HCT116 (cell line): ENCODE data around the gene FTO. TPM values are rescaled to one million over a fixed set of nuclear protein-coding genes. Genes with fewer than 3 reads are reported as not detected.
A peak's percentile ranks its signal among the peaks of the same experiment; 100 is the strongest.

Experiments used
- ATAC-seq: fragments of 200-7000 bp; cut with Tn5 transposase; 2 replicates; pipeline ENCODE4 v1.9.1; 2020; ENCODE audit warnings: mild to moderate bottlenecking, moderate library complexity
- BruUV-seq: library from RNA; stranded (reverse); fragments of 400-500 nt; replicated peaks from 2 replicates; lab custom pipeline; 2021; lab: Mats Ljungman, UMichigan
- CTCF ChIA-PET: fragments of 300-600 bp; sonication (Branson Sonifier 250); formaldehyde crosslinking; loops from one replicate; lab custom pipeline; 2021; ENCODE audit warnings: antibody characterized with exemption; lab: Charles Lee
- POLR2A ChIA-PET: fragments of 300-600, 350-600 bp; sonication (Branson Sonifier 250); formaldehyde crosslinking; loops from one replicate; lab custom pipeline; 2021; ENCODE audit warnings: antibody characterized with exemption; lab: Charles Lee
- RAD21 ChIA-PET, 2 experiments: fragments of 300-600 bp; sonication (Branson Sonifier 250); formaldehyde crosslinking; loops; one replicate each; lab custom pipeline; 2023; ENCODE audit warnings: low total read pairs in 2 of 2; ENCODE audit not compliant: uncharacterized antibody in 2 of 2, unreplicated experiment in 2 of 2, low non-redundant PET in 1 of 2; lab: Charles Lee
- DNase-seq: peaks from one replicate; pipeline ENCODE4 v3.0.0-alpha.2; 2010; ENCODE audit warnings: low read depth, low spot score
- H2AFZ ChIP-seq: fragments of 200-600 bp; shearing (Covaris generic), sonication (generic); 2 replicates; pipeline ENCODE4 v1.6.1; 2017; ENCODE audit warnings: low read depth, mixed run types, mixed read lengths, antibody characterized with exemption, low read length; ENCODE audit not compliant: poor library complexity, severe bottlenecking
- H3K27ac ChIP-seq: 2 replicates; pipeline ENCODE4 v1.5.1; 2012; ENCODE audit warnings: low read depth, low read length
- H3K27me3 ChIP-seq: fragments of 200-600 bp; sonication (generic); 2 replicates; pipeline ENCODE4 v1.6.1; 2016; ENCODE audit warnings: mixed run types, low read length, mixed read lengths; ENCODE audit not compliant: insufficient read depth
- H3K36me3 ChIP-seq, 2 experiments: fragments of 200-500 bp in 1 of 2; fragments of 200-600 bp in 1 of 2; sonication (Bioruptor generic) in 1 of 2; sonication (generic) in 1 of 2; 2 replicates each; pipeline versions ENCODE4 v1.5.1 to v1.6.1; 2014 to 2016; ENCODE audit warnings: low read length in 2 of 2, inconsistent platforms in 1 of 2, mixed read lengths in 1 of 2, mixed run types in 1 of 2; ENCODE audit not compliant: insufficient read depth in 2 of 2, control insufficient read depth in 1 of 2
- H3K4me1 ChIP-seq, 2 experiments: fragments of 200-600 bp in 1 of 2; sonication (generic) in 1 of 2; 2 replicates each; pipeline versions ENCODE4 v1.5.1 to v1.6.1; 2012 to 2017; ENCODE audit warnings: low read length in 2 of 2, inconsistent platforms in 1 of 2, mild to moderate bottlenecking in 1 of 2, mixed read lengths in 1 of 2, mixed run types in 1 of 2, moderate library complexity in 1 of 2; ENCODE audit not compliant: insufficient read depth in 2 of 2, control insufficient read depth in 1 of 2
- H3K4me2 ChIP-seq: fragments of 200-600 bp; sonication (generic); 2 replicates; pipeline ENCODE4 v1.6.1; 2017; ENCODE audit warnings: mixed run types, low read length, mixed read lengths
- H3K4me3 ChIP-seq, 2 experiments: fragments of 200-600 bp in 1 of 2; sonication (generic) in 1 of 2; replicated peaks in 1 of 2; 2 replicates each; pipeline ENCODE4 v1.5.1; 2011 to 2016; ENCODE audit warnings: low read length in 2 of 2, control low read depth in 1 of 2, low read depth in 1 of 2, mild to moderate bottlenecking in 1 of 2, mixed read lengths in 1 of 2, mixed run types in 1 of 2
- H3K79me2 ChIP-seq: fragments of 200-600 bp; sonication (generic); 2 replicates; pipeline ENCODE4 v1.6.1; 2017; ENCODE audit warnings: mild to moderate bottlenecking, mixed run types, low read length, moderate library complexity, mixed read lengths; ENCODE audit not compliant: insufficient read depth
- H3K9ac ChIP-seq: fragments of 200-600 bp; sonication (generic); 2 replicates; pipeline ENCODE4 v1.6.1; 2016; ENCODE audit warnings: low read length, mixed read lengths
- H3K9me2 ChIP-seq: fragments of 200-600 bp; sonication (generic), shearing (Covaris generic); 2 replicates; pipeline ENCODE4 v1.6.1; 2017; ENCODE audit warnings: mixed run types, mild to moderate bottlenecking, moderate library complexity; ENCODE audit not compliant: insufficient read depth
- H3K9me3 ChIP-seq, 2 experiments: fragments of 200-500 bp in 1 of 2; fragments of 200-600 bp in 1 of 2; sonication (Bioruptor generic) in 1 of 2; sonication (generic) in 1 of 2; 2 replicates each; pipeline ENCODE4 v1.6.1; 2014 to 2017; ENCODE audit warnings: low read length in 2 of 2, mixed read lengths in 2 of 2, inconsistent platforms in 1 of 2, low read depth in 1 of 2, mild to moderate bottlenecking in 1 of 2, mixed run types in 1 of 2, moderate library complexity in 1 of 2; ENCODE audit not compliant: control insufficient read depth in 1 of 2, insufficient read depth in 1 of 2
- H4K20me1 ChIP-seq: fragments of 200-600 bp; sonication (generic), shearing (Covaris generic); 2 replicates; pipeline ENCODE4 v1.6.1; 2017; ENCODE audit warnings: mixed run types, mild to moderate bottlenecking, moderate library complexity; ENCODE audit not compliant: insufficient read depth
- CBX3 ChIP-seq: IDR thresholded peaks from 2 replicates; pipeline ENCODE4 v1.6.1; 2012; ENCODE audit warnings: low read depth
- CEBPB ChIP-seq: IDR thresholded peaks from 2 replicates; pipeline ENCODE4 v1.6.1; 2012; ENCODE audit warnings: low read depth
- ELF1 ChIP-seq: IDR thresholded peaks from 2 replicates; pipeline ENCODE4 v1.6.1; 2012; ENCODE audit warnings: low read depth, borderline replicate concordance
- EZH2 ChIP-seq: fragments of 200-600 bp; sonication (generic); IDR thresholded peaks from 2 replicates; pipeline ENCODE4 v1.6.1; 2017; ENCODE audit warnings: antibody characterized with exemption, mixed run types
- FOSL1 ChIP-seq: IDR thresholded peaks from 2 replicates; pipeline ENCODE4 v1.6.1; 2012; ENCODE audit warnings: low read depth
- JUND ChIP-seq: IDR thresholded peaks from 2 replicates; pipeline ENCODE4 v1.6.1; 2012
- POLR2A ChIP-seq: IDR thresholded peaks from 2 replicates; pipeline ENCODE4 v1.7.0; 2011; ENCODE audit warnings: borderline replicate concordance; ENCODE audit not compliant: insufficient read depth, insufficient read length; ENCODE audit errors: extremely low read depth
- POLR2AphosphoS5 ChIP-seq: IDR thresholded peaks from 2 replicates; pipeline ENCODE4 v1.6.1; 2011; ENCODE audit warnings: mild to moderate bottlenecking, low read depth, low read length, moderate library complexity
- RAD21 ChIP-seq: IDR thresholded peaks from 2 replicates; pipeline ENCODE4 v1.6.1; 2012; ENCODE audit warnings: low read depth, mild to moderate bottlenecking
- SIN3A ChIP-seq: IDR thresholded peaks from 2 replicates; pipeline ENCODE4 v1.6.1; 2012; ENCODE audit warnings: low read depth
- SP1 ChIP-seq: IDR thresholded peaks from 2 replicates; pipeline ENCODE4 v1.6.1; 2012; ENCODE audit warnings: low read depth
- TCF7L2 ChIP-seq: IDR thresholded peaks from 2 replicates; pipeline ENCODE4 v1.7.0; 2011; ENCODE audit warnings: borderline replicate concordance, inconsistent platforms; ENCODE audit not compliant: insufficient read depth, insufficient read length; ENCODE audit errors: extremely low read depth
- YY1 ChIP-seq: IDR thresholded peaks from 2 replicates; pipeline ENCODE4 v1.6.1; 2011; ENCODE audit warnings: low read length, low read depth, moderate library complexity, mild to moderate bottlenecking; ENCODE audit not compliant: insufficient replicate concordance; ENCODE audit errors: extremely low read depth
- ZFX ChIP-seq: fragments of 450-650 bp; IDR thresholded peaks from 2 replicates; pipeline ENCODE4 v1.6.1; 2017
- ZNF274 ChIP-seq: fragments of 200-500 bp; sonication (Bioruptor generic); IDR thresholded peaks from 2 replicates; pipeline ENCODE4 v1.6.1; 2014; ENCODE audit warnings: mild to moderate bottlenecking, low read depth, low read length, inconsistent platforms
- intact Hi-C: fragments of 100-400 bp; cut with micrococcal nuclease; formaldehyde crosslinking; loops from 2 replicates; pipeline ENCODE4 v1.10.0; 2022
- total RNA-seq: library from RNA; stranded (reverse); gene quantifications from one replicate; pipeline ENCODE4 v1.2.1, GENCODE V29; 2021; ENCODE audit not compliant: unreplicated experiment
- TF ChIP-seq, protein P1 (sequence below), 3 experiments: fragments of 200-600 bp in 1 of 3; sonication (generic) in 1 of 3; IDR thresholded peaks in 2 of 3; conservative IDR thresholded peaks in 1 of 3; 2 replicates each; pipeline ENCODE4 v1.5.1; 2012 to 2017; ENCODE audit warnings: low read depth in 2 of 3, low read length in 2 of 3, antibody characterized with exemption in 1 of 3, borderline replicate concordance in 1 of 3, control low read depth in 1 of 3, mild to moderate bottlenecking in 1 of 3, mixed read lengths in 1 of 3, mixed run types in 1 of 3, moderate library complexity in 1 of 3; ENCODE audit not compliant: insufficient read depth in 1 of 3
- TF ChIP-seq, protein P2 (sequence below): IDR thresholded peaks from 2 replicates; pipeline ENCODE4 v1.6.1; 2012
- TF ChIP-seq, protein P3 (sequence below): IDR thresholded peaks from 2 replicates; pipeline ENCODE4 v1.6.1; 2012
- TF ChIP-seq, protein P4 (sequence below): IDR thresholded peaks from 2 replicates; pipeline ENCODE4 v1.6.1; 2012; ENCODE audit warnings: low read depth

Gene FTO
- total RNA-seq, 1 experiment from 2014 or later = 55.2 TPM

DNA sequence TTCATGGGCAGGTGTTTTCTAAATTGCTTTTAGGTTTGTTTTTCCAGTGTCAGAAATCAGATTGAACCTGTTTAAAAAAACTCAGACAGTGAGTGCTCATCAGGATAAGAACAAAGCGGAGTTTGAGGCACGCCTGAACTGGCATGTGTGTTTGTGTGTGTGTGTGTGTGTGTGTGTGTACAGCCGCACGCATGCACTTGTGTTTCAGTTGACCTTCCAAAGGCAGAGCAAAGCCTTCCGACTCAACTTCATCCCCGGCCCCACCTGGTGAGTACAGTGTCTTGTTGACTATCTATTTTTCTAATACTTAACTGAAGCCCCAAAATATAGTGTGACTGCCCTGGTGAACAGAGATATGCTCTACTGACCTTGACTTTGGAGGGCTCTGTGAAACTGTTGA, 357.5 kb downstream of the FTO start (continued):
- TF ChIP-seq RAD21 = no peak

DNA sequence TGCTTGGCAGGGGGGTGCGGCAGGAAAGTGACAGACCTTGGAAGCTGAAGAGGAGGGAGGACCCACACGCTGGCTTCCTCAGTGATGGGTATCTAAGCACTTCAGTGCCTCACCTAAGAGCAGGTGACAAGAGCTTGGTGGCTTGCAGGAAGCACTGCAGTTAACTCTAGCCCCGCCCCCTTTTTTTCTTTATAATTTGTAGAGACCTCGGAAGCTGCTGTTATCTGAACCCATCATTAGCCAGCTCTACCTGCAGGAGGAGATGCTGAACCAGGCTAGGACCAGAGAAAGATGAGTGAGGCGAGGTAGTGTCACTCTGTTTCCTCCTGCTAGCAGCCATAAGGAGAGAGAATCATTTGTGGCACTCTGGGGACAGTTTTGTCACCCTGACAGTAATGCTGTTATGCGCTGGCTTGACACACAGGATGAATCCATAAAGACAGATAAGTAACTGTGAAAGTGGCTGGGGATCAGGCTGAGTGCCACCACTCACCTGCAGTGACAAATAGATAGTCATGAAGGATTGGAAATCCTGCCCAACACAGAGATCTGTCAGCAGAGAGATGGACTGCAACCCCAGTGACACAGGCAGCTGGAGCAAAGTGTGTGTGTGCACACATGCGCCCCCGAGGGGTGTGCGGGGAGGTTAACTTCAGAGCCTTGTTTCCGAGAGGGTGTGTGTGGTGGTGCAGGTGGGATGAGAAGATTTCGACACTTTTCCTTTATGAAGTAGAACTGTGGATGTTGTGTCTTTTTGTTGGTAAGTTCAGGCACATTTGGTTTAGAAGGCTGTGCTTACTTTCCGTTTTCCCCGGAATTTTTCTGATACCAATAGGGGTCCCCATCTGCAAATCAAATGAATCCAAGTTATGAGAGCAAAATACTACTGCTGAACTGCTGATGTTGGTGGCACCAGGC, 358.7 kb downstream of the FTO start:
- POLR2A ChIA-PET = no interaction called here
- BruUV-seq = no TSS peak
- no peak overlapping the region for H2AFZ ChIP-seq
- TF ChIP-seq, protein P1, sequence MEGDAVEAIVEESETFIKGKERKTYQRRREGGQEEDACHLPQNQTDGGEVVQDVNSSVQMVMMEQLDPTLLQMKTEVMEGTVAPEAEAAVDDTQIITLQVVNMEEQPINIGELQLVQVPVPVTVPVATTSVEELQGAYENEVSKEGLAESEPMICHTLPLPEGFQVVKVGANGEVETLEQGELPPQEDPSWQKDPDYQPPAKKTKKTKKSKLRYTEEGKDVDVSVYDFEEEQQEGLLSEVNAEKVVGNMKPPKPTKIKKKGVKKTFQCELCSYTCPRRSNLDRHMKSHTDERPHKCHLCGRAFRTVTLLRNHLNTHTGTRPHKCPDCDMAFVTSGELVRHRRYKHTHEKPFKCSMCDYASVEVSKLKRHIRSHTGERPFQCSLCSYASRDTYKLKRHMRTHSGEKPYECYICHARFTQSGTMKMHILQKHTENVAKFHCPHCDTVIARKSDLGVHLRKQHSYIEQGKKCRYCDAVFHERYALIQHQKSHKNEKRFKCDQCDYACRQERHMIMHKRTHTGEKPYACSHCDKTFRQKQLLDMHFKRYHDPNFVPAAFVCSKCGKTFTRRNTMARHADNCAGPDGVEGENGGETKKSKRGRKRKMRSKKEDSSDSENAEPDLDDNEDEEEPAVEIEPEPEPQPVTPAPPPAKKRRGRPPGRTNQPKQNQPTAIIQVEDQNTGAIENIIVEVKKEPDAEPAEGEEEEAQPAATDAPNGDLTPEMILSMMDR (IDR thresholded peaks at IDR 0.05 in 2 of 3, conservative IDR thresholded peaks at IDR 0.05 in 1 of 3; ENCODE audit: borderline replicate concordance in 1 of 3, insufficient read depth in 1 of 3, low read depth in 2 of 3, low read length in 2 of 3) = no peak
- TF ChIP-seq TCF7L2 = no peak
- no peak for TF ChIP-seq POLR2AphosphoS5
- TF ChIP-seq ELF1 = no peak
- TF ChIP-seq, protein P2, sequence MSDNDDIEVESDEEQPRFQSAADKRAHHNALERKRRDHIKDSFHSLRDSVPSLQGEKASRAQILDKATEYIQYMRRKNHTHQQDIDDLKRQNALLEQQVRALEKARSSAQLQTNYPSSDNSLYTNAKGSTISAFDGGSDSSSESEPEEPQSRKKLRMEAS = no peak
- TF ChIP-seq ZNF274 = no peak
- no peak for TF ChIP-seq JUND
- no peak for TF ChIP-seq CEBPB
- TF ChIP-seq YY1 = no peak
- no peak for TF ChIP-seq FOSL1
- TF ChIP-seq ZFX = no peak
- TF ChIP-seq SP1 = no peak
- TF ChIP-seq, protein P3, sequence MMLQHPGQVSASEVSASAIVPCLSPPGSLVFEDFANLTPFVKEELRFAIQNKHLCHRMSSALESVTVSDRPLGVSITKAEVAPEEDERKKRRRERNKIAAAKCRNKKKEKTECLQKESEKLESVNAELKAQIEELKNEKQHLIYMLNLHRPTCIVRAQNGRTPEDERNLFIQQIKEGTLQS = no peak
- no peak for TF ChIP-seq POLR2A
- TF ChIP-seq, protein P4, sequence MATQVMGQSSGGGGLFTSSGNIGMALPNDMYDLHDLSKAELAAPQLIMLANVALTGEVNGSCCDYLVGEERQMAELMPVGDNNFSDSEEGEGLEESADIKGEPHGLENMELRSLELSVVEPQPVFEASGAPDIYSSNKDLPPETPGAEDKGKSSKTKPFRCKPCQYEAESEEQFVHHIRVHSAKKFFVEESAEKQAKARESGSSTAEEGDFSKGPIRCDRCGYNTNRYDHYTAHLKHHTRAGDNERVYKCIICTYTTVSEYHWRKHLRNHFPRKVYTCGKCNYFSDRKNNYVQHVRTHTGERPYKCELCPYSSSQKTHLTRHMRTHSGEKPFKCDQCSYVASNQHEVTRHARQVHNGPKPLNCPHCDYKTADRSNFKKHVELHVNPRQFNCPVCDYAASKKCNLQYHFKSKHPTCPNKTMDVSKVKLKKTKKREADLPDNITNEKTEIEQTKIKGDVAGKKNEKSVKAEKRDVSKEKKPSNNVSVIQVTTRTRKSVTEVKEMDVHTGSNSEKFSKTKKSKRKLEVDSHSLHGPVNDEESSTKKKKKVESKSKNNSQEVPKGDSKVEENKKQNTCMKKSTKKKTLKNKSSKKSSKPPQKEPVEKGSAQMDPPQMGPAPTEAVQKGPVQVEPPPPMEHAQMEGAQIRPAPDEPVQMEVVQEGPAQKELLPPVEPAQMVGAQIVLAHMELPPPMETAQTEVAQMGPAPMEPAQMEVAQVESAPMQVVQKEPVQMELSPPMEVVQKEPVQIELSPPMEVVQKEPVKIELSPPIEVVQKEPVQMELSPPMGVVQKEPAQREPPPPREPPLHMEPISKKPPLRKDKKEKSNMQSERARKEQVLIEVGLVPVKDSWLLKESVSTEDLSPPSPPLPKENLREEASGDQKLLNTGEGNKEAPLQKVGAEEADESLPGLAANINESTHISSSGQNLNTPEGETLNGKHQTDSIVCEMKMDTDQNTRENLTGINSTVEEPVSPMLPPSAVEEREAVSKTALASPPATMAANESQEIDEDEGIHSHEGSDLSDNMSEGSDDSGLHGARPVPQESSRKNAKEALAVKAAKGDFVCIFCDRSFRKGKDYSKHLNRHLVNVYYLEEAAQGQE = no peak
- TF ChIP-seq CBX3 = no peak
- TF ChIP-seq SIN3A = no peak
- TF ChIP-seq RAD21 = no peak
- no peak for TF ChIP-seq EZH2

More for the DNA sequence above, 358.7 kb downstream of the FTO start:
- Histone ChIP-seq H3K9me3 (no peaks in the 10 kb centered on the region), H3K4me3 (no peak overlapping the region), H3K9me2 (no peaks in the 10 kb centered on the region), H3K27me3 (no peaks in the 10 kb centered on the region), H4K20me1 (no peaks in the 10 kb centered on the region), H3K27ac (no peak overlapping the region), H3K36me3 (no peaks in the 10 kb centered on the region), H3K4me2 (no peak overlapping the region), H3K79me2 (no peaks in the 10 kb centered on the region), H3K4me1 (peaks cover 0 to 7% of the 10 kb centered on the region in 2 experiments; a peak in 2 of 4 replicates), H3K9ac (no peak overlapping the region)
- ChIA-PET RAD21 (no interaction called here), CTCF (no interaction called here)
- DNase-seq (no peak), ATAC-seq (peak; percentile 57; the same call in 1 of the 2 replicates)
- intact Hi-C loops = no loop called here
